NB4 (cell line): ENCODE results near the gene SPTY2D1.

Experiments
- POLR2A ChIP-seq: IDR thresholded peaks from 2 replicates; pipeline ENCODE4 v1.6.1; 2011; ENCODE audit warnings: mild to moderate bottlenecking; ENCODE audit not compliant: insufficient read length; ENCODE audit errors: extremely low read depth
- TF ChIP-seq, protein P1 (sequence below): IDR thresholded peaks from one replicate; pipeline ENCODE4 v1.5.1; 2012; ENCODE audit warnings: low read depth, low read length

DNA sequence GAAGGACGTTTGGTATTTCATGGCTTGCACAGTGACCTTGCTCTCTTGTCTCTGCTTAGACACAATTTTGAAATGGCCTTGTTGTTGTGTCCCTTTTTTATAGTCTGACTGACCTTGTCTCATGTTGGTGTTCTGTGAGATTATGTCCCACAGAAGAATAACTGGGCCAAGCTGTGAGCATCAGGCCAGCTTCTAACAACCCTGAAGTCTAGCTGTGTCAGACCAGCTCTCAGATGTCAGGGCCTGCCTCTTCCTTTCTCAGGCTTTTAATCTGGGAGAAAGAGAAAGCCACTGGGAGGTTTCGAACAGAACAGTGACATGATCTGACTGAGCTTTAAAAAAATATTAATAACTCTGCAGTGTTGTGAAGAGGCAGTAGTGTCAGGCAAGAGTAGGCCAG is 43.6 kb downstream of the SPTY2D1 start:
- TF ChIP-seq, protein P1, sequence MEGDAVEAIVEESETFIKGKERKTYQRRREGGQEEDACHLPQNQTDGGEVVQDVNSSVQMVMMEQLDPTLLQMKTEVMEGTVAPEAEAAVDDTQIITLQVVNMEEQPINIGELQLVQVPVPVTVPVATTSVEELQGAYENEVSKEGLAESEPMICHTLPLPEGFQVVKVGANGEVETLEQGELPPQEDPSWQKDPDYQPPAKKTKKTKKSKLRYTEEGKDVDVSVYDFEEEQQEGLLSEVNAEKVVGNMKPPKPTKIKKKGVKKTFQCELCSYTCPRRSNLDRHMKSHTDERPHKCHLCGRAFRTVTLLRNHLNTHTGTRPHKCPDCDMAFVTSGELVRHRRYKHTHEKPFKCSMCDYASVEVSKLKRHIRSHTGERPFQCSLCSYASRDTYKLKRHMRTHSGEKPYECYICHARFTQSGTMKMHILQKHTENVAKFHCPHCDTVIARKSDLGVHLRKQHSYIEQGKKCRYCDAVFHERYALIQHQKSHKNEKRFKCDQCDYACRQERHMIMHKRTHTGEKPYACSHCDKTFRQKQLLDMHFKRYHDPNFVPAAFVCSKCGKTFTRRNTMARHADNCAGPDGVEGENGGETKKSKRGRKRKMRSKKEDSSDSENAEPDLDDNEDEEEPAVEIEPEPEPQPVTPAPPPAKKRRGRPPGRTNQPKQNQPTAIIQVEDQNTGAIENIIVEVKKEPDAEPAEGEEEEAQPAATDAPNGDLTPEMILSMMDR = no peak
- no peak for TF ChIP-seq POLR2A
